ENCODE results near the gene PXK.
"Not testable (repeated sequence)": the region's sequence is repeated elsewhere in the genome, so short reads cannot be mapped to it uniquely, and the experiment has no call there.

PXK gene

DNA sequence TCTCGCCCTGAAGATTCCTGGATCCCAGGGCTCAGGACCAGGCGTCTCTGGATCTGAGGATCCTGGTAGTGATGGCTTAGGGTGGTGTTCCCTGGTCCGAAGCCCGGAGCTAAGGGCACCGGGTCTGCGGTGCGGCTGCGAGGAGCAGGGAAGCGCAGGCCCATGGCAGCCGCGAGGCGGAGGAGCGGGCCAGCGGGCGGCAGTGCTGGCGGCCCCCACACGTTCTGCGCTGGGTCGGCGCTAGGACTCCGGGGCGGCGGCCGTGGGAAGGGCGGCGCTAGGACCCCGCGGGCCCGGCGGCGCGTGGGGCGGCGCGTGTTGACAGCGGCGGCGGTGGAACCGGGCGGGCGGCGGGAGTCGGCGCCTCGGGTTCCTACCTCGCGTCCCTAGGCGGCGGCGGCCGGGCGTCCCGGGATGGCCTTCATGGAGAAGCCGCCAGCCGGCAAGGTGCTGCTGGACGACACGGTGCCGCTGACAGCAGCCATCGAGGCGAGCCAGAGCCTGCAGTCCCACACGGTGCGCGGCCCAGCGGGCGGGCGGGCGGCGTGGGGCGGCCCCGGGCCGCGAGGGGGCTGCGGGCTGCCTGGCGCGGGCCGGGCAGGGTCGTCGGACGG lies at the start of gene PXK:
TSS of gene PXK (plus strand) at position 318 of the 614 bp plus-strand sequence. CDS start at position 415, 97 bp downstream.
- peak; percentile 50 to 67 for DNase-seq (ENCODE audit: low read depth in 2 of 2, low spot score in 1 of 2)

DNA sequence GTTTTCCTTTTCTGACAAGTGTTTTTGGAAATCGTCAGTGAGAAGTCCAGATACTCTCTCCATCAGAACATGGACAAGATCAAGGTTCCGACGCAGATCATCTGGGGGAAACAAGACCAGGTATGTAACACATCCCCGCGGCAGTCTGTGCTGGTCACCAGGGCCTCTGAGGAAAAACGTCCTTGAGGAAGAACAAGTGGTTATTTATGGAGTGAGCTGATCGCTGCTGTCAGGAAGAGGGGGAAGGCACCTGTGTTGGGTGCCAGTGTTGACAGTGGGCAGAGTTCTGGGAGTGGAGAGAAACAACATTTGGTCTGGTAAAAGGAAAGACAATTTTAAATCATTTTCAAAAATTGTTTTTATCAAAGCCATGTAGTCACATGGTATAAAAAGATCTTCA lies 47.4 kb upstream of the PXK start:
- no peak for DNase-seq (ENCODE audit: low read depth in 2 of 2, low spot score in 1 of 2)

DNA sequence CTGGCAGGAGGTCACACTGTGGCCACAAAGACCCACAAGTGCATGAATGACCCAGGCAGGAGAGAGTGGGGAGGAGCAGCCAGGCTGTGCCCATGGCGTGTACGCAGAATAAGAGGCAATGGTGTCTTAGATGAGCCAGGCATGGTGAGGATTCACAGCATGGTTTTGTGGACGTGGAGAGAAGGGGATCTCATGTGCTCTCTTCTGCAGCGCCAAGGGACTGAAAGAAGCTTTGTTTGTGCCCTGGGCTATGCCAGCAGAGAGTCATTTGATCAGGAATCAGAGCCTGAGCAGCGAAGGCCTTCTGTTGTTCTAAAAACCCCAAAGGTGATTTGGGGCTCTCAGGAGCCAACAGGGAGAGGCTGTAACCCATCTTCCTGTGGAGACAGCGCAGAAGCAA lies 45.3 kb upstream of the PXK start:
- no peak for DNase-seq (ENCODE audit: low read depth in 2 of 2, low spot score in 1 of 2)

DNA sequence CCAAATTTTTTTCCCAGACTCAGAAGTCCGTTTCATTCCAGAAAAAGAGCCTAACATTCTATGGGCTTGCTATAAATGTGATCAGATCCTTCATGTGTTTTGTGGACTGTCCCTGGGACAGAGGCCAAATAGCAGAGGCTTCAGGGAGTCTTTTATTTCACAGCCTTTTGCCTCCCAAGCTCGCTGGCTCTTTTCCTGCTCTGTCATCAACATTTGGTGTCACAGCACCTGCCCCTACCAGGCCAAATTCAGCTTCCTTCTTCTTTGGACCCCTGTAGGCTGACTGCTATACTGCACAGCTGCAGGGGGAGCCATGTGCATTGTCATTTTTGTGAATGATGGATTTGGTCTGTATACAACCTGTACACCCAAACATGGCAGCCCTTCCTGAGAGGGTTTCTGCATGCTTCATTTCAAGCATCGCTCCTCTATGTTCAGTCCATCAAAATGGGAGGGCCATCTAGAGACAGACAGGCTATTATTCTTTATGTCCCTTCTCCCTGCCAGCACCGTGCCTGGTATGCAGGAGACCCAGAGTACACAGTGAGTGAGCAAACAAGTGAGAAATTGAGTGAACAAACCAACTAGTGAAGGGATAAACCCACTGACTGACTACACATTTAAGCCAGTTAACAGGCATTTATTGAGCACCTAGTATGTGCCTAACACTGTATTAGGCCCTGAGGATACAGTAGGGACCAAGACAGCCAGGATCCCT lies 44.5 kb upstream of the PXK start:
- no peak for DNase-seq (ENCODE audit: low read depth in 2 of 2, low spot score in 1 of 2)

DNA sequence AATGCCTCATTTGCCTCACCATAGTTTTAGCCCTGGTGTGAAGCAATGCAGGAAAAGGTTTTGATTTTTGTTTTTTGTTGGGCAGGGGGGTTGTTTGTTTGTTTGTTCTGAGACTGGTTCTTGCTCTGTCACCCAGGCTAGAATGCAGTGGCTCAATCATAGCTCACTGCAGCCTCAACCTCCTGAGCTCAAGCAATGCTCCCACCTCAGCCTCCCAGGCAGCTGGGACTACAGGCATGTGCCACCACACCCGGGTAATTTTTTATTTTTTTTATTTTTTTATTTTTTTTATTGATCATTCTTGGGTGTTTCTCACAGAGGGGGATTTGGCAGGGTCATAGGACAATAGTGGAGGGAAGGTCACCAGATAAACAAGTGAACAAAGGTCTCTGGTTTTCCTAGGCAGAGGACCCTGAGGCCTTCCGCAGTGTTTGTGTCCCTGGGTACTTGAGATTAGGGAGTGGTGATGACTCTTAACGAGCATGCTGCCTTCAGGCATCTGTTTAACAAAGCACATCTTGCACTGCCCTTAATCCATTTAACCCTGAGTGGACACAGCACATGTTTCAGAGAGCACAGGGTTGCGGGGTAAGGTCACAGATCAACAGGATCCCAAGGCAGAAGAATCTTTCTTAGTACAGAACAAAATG lies 43.6 kb upstream of the PXK start:
- DNase-seq (ENCODE audit: low read depth in 2 of 2, low spot score in 1 of 2) = not testable (repeated sequence)

DNA sequence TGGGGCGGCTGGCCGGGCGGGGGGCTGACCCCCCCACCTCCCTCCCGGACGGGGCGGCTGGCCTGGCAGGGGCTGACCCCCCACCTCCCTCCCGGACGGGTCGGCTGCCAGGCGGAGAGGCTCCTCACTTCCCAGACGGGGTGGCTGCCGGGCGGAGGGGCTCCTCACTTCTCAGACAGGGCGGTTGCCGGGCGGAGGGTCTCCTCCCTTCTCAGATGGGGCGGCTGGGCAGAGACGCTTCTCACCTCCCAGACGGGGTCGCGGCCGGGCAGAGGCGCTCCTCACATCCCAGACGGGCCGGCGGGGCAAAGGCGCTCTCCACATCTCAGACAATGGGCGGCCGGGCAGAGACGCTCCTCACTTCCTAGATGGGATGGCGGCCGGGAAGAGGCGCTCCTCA lies 42.2 kb upstream of the PXK start:
- not testable (repeated sequence) for DNase-seq (ENCODE audit: low read depth in 2 of 2, low spot score in 1 of 2)

DNA sequence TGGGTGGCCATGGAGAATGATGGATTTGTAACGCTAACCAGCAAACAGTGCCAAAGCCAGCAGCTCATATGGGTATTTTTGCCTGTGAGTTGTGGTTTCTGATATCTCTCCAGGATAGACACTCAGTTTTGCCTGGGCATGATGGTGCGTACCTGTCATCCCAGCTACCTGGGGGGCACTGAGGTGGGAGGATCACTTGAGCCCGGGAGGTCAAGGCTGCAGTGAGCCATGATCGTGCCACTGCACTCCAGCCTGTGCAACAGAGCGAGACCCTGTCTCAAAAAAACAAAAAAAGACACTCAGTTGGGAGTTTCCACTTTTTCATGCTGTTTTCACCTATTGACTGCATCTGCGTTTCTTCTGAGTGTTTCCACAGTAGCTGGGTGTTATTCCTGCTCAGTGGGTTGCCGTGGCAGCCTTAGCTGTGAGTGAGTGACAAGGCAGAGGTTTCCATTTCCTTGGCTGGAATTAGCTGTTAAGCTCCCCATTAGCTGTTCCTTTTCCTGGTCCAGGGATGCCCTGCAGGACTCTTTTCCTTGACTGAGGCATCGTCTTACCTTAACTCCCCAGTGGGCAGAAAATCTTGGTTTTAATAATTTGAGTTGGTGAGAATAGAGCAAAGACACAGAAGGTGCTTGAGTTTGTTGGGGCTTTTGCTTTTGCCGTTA lies 40.9 kb upstream of the PXK start:
- no peak for DNase-seq (ENCODE audit: low read depth in 2 of 2, low spot score in 1 of 2)

DNA sequence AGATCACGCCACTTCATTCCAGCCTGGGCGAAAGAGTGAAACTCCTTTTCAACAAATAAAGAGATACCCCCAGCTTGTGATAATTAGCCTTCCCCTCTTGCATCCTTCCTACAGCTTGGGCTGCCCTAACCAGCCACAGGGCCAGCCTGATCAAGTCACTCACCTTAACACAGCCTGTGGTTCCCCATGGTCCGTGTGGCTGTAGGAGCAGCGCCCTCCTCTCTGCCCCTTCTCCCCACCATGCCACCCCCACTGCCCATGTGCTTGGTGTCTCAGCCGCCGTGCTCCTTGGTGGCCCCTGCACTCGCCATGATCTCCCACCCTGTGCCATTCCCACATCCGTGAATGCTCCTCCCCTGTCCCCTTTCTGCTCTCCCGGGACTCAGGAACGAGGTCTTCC lies 39.8 kb upstream of the PXK start:
- no peak for DNase-seq (ENCODE audit: low read depth in 2 of 2, low spot score in 1 of 2)

DNA sequence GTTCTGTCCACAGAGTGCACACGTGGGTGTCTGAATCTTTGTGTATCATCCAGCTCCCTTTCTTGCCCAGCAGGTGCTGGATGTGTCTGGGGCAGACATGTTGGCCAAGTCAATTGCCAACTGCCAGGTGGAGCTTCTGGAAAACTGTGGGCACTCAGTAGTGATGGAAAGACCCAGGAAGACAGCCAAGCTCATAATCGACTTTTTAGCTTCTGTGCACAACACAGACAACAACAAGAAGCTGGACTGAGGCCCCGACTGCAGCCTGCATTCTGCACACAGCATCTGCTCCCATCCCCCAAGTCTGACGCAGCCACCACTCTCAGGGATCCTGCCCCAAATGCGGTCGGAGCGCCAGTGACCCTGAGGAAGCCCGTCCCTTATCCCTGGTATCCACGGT lies 39.2 kb upstream of the PXK start:
- no peak for DNase-seq (ENCODE audit: low read depth in 2 of 2, low spot score in 1 of 2)

DNA sequence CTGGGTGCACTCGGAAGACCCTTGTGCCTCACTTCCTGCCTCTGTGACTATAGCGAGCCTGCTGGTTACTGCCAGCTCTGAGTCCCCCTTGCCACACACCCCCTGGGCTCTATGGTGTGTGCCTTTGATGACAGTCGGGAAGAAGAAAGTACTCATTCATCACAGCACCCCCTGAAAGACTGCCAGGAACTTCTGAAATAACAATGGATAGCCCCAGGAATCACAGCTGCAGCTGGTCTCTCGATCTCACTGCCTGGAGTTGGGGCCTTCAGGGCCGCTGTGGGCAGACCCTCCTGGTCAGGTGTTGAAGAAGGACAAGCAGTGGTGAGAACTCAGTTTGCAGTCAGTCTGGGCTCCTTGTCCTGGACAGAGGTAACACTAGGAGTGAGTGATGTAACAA lies 36.4 kb upstream of the PXK start:
- DNase-seq (ENCODE audit: low read depth in 2 of 2, low spot score in 1 of 2) = no peak

DNA sequence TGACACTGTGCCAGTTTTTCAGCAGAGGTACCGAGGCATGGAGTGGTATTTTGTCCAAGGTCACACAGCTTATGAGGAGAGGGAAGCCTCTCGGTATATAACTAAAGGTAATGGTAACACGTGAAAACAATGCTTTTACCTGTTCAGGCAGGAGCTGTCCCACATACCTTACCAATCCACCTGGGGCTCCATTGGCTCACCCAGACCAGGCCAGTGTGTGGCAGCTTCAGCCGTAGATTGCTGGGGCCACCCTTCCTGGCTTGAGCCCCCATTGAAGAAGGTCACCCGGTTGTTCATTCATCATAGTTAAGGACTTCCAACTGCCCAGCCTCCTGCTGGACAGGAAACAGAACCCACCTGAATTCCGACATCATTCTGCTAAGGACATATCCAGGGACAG lies 35.8 kb upstream of the PXK start:
- DNase-seq (ENCODE audit: low read depth in 2 of 2, low spot score in 1 of 2) = no peak

DNA sequence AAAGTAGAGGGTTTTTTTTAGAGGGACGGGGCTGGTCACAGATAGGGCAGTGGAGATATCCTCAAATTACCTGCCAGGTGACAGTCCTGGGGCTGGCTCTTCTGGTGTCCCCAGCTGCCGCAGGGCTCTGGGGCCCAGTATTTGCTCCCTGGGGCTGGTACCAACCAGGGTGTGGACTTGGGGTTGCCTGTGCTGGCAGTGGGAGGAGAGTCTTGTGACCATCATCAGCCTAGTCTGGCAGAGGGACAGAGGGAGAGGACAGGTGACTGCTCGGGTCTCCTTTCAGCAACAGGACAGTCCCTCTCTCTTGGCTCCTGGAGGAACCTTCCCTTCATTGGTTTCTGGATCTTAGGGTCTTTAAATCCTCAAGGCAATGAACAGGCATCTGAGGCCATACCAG lies 34.5 kb upstream of the PXK start:
- no peak for DNase-seq (ENCODE audit: low read depth in 2 of 2, low spot score in 1 of 2)

DNA sequence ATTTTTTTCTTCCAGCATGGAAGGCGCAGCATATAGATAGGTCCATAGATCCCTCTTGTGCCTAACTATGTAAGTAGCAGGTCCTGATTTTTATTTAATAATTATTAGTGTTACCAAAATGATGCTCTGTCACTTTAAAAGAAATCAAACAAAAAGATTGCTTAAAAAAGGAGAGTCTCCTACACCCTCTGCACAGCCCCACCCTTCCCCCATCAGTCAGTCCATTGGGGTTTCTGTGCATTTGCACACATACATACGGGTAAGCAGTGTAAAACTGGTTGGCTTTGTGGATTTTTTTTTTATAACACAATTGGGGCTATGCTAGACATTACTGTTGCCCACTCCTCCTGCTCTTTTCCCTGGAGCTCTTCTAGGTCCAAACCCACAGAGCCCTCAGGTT lies 33.6 kb upstream of the PXK start:
- no peak for DNase-seq (ENCODE audit: low read depth in 2 of 2, low spot score in 1 of 2)

DNA sequence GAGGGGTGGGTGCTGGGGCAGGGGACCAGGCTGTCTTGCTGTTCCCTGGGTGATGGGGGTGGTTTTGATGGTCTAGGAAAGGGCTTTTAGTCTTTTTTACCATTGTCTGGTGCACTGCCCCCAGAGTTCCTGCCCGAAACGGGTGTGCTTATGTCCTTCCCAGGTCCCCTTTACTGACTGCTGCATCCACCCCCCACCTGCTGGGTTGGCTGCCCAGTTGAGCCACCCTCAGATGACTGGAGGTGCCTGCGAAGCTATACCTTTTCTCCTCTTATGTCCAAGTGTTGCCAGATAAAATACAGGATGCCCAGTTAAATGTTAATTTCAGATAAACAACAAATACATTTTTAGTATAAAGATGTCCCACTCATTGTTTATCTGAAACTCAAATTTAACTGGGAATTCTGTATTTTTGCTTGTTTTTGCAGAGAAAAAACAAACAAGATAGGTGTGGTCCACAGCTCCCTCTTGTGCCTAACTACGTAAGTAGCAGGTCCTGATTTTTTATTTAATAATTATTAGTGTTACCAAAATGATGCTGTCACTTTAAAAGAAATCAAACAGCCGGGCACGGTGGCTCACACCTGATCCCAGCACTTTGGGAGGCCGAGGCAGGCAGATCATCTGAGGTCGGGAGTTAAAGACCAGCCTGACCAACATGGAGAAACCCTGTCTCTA lies 32.7 kb upstream of the PXK start:
- no peak for DNase-seq (ENCODE audit: low read depth in 2 of 2, low spot score in 1 of 2)

DNA sequence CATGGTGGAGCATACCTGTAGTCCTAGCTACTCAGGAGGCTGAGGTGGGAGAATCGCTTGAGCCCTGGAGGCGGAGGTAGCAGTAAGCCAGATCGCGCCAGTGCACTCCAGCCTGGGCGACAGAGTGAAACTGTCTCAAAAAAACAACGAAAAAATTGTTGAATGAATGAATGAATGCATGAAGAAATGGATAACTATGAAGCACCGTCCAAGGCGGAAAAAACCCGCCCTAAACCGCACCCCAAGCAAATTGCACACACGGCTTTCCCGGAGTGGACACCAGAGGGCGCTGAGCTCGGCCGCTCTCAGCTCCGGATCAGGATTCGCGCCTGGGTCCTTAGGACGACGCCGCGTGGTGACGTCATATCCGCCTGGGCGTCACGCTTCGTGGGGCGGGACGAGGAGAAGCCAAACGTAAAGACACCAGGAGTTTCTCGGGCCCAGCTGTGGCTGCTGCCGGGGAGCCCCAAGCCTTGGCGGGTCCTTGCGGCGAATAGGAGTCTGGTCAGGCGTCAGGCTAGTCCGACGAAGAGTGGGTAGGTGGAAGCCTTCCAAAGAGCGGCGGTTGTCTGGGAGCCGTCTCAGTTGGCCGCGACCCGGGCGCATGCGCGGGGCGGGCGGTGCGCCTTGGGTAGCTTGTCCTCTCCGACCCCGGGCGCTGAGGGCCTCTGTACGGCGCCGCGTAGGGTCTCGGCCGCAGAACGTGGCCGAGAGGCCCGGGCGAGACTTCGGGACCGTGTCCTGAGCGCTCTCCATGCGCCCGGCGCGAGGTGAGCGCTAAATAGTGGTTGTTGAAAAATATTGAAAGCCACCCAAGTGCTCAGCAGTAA lies 26.6 kb upstream of the PXK start, which contains the start of the genes HTD2 and RPP14:
TSS of gene HTD2 (plus strand) at position 639 of the 830 bp plus-strand sequence. CDS start 11,094 bp downstream, outside the sequence.
TSS of gene RPP14 (plus strand) at position 364 of the 830 bp plus-strand sequence. CDS start 4,085 bp downstream, outside the sequence.
- DNase-seq (ENCODE audit: low read depth in 2 of 2, low spot score in 1 of 2) = peak; percentile 98

DNA sequence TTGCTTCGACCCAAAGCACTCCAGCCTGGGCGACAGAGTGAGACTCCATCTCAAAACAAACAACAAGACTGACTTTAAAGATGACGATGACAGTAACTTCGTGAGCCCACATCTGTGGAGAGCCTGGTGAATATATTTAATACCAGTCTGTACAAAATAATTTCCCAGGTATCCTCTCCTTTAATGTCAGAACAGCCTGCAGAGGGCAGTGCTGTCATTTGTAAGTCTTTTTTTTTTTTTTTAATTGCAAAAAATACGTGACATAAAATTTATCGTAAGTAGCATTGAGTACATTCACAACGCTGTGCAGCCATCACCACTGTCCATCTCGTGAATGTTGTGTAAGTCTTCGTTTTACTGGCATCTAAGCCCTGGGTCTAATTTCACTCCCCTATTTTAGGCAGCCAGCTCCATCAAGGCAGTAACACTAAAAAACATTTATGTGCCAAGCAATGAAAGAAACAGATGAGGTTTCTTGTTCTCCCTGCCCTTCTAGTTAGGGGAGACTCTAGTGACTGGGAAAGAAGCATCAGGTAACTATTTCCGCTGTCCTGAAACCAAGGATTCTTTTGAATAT lies 25.0 kb upstream of the PXK start:
- DNase-seq (ENCODE audit: low read depth in 2 of 2, low spot score in 1 of 2) = no peak

DNA sequence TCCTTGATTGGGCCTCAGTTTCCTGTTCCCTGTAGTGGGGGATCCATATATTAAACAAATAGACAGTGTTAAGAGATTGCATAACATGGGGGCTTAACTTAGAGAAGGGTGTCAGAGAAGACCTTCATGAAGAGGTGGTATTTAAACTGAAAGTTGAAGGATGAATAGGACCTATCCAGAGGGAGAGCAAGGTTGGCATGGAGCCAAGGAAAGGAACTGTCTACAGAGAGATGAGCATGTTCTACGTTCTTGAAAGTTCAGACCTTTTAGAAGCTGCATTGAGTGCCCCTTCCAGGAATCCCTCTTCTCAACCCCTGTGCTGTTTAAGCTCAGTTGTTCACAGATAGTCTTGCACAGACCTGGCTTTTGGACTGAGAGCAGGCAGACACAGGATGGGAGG lies 24.0 kb upstream of the PXK start:
- no peak for DNase-seq (ENCODE audit: low read depth in 2 of 2, low spot score in 1 of 2)

DNA sequence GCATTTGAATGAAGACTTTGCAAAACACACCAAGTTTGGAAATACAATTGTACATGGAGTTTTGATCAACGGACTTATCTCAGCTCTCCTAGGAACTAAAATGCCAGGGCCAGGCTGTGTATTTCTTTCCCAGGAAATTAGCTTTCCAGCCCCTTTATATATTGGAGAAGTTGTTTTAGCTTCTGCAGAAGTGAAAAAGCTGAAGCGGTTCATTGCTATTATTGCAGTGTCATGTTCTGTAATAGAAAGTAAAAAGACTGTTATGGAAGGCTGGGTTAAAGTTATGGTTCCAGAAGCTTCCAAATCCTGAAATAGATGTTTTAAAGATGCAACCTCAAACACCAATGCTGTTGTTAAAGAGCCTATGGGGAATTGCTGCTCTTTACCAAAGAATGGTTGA lies 14.9 kb upstream of the PXK start:
- DNase-seq (ENCODE audit: low read depth in 2 of 2, low spot score in 1 of 2) = no peak

DNA sequence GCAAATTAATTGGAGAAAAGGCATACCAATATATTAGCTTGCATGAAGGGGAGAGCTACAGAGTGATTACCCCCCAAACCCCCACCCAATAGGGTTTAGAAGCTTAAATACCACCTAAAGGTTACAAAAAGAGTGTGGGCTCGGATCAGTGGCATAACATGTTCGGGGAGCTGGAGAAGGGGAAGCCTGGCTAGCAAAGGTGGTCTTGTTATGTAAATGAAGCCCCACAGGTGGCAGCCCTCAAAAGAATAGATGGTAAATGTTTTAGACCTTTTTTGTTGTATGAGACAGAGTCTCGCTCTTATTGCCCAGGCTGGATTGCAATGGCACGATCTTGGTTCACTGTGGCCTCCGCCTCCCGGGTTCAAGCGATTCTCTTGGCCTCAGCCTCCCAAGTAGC lies 10.9 kb upstream of the PXK start:
- DNase-seq (ENCODE audit: low read depth in 2 of 2, low spot score in 1 of 2) = no peak

DNA sequence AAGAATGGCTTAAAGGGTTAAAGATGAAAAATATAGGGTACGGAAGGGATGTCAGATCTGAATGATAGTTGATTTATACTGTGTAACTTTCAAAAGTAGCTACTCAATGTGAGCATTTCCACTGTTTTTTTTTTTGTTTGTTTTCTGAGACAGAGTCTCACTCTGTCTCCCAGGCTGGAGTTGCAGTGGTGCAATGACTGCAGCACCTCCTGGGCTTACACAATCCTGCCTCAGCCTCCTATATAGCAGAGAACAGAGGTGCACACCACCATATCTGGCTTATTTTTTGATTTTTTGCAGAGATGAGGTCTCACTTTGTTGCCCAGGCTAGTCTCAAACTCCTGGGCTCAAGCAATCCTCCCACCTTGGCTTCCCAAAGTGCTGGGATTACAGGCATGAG lies 9.9 kb upstream of the PXK start:
- DNase-seq (ENCODE audit: low read depth in 2 of 2, low spot score in 1 of 2) = no peak

All from stimulated activated CD8-positive, alpha-beta memory T cell treated with anti-CD3 and anti-CD28 coated beads, Interleukin-4, amount 100 ng/mL, for 1 hour (primary cell).